EH (cell line): Measurements from ENCODE around the gene DDX1.

Experiments used
- DNase-seq: peaks from one replicate; pipeline ENCODE4 v3.0.0-alpha.2; 2015; ENCODE audit warnings: low read depth

The DDX1 gene

DNA sequence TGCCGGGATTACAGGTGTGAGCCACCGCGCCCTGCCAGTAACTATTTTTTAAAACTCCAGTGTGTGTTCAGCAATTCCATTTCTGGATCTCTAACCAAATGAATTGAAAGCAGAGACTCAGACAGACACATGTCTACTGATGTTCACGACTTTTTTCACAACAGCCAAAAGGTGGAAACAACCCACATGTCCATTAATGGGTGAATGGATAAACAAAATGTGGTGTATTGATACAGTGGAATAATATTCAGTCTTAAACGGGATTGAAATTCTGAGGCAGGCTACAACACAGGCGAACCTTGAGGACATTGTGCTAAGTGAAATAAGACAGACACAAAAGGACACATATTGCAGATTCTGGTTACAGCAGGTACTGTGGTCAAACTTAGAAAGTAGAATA, 55.0 kb downstream of the DDX1 start:
- no peak for DNase-seq

DNA sequence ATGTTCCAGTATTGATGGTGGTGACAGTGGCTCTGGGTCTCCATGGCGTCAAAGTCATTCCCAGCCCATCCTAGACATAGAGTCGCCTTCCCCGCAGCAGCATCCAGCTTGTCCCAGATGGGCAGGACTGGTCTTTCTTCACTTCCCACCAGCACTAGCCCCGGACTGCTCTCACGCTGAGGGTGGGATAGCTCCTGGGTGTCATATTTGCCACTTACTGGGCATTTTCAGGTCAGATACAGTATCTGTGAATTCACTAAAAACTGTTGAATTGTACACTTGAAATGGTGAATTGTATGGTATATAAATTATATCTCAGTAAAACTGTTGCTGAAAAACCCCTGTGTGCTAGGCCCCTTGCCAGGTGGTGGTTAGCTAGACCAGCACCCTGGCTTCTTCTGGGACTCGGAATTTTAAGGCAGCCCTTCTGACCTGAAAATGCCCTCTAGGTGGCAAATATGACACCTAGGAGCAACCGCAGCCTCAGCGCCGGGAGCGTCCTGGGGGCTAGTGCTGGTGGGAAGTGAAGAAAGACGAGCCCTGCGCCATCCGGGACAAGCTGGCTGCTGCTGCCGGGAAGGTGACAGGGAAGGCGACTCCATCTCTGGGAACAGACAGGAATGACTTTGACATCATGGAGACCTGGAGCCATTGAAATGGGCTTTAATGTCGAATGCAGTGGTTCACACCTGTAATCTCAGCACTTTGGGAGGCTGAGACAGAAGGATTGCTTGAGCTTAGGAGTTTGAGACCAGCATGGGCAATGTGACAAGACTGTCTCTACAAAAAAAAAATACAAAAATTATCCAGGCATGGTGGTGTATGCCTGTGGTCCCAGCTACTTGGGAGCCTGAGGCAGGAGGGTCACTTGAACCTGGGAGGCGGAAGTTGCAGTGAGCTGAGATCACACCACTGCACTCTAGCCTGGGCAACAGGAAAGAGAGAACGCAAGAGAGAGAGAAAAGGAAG, 56.2 kb downstream of the DDX1 start:
- DNase-seq, result no peak

GRCh38 chr2:15648593-15649525, 57.2 kb downstream of the DDX1 start:
- DNase-seq, result no peak

GRCh38 chr2:15649561-15650255, 58.0 kb downstream of the DDX1 start:
- DNase-seq, result no peak

- DNase-seq, result no peak
Observed at GRCh38 chr2:15650616-15651366, 59.1 kb downstream of the DDX1 start.

GRCh38 chr2:15651367-15651727, 59.7 kb downstream of the DDX1 start:
- DNase-seq, result no peak

GRCh38 chr2:15652252-15652651, 60.6 kb downstream of the DDX1 start:
- no peak for DNase-seq

GRCh38 chr2:15652801-15653200, 61.1 kb downstream of the DDX1 start:
- no peak for DNase-seq

DNA sequence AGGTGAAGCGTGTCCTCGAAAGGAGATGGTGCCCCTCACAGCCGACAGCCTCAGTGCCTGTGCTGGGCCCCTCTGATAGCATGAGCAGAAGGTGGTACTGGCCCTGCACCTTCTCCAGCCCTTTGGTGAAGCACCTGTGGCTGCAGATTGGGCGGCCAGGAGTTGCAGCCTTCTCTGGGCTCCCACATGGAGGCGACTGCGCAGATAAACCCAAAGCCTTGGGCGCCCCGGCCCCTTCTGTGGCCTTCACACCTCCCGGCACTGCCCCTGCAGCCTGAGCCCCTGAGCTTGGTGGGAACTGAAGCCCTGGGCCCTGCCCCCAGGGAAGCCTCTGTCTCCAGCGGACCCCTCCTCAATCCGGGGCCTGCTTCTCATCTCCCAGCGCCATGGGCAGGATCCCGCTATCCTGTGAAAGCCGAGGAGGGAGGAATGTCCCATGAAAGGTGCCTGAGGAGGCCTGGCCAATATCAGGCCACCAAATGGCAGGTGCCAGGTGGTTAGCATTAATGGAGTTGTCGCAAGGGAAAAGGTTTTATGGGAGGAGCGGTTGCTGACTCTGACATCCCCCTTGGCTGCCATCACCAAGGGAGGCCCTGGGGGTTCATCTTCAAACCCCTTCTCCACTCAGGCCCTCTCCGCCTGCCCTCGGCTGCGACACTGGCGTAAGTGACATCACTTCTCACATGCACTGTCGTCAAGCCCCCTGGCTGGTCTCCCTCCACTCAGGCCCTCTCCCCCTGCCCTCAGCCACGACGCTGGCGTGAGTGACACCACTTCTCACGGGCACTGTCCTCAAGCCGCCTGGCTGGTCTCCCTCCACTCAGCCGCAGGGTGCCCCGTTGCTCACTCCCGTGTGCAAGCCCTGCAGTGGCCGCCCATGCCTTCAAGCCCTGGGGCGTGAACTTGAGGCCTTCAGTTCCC, 62.4 kb downstream of the DDX1 start:
- no peak for DNase-seq

DNA sequence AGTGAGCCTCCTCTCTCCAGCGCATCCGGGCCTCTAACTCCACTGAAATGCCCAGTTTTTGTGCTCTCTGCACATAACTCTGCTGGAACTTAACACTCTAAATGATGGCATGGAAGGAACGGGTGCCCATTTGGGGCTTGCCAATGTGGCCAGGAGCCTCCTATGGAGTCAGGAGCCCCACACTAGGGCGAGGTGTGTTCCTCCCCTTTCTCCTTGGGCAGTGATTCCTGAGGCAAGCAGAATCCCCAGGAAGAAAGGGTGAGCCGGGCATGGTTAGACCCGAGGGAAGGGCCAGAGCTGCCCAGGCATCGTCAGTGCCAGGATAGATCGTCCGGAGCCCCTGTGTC, 63.0 kb downstream of the DDX1 start:
- DNase-seq, result no peak

DNA sequence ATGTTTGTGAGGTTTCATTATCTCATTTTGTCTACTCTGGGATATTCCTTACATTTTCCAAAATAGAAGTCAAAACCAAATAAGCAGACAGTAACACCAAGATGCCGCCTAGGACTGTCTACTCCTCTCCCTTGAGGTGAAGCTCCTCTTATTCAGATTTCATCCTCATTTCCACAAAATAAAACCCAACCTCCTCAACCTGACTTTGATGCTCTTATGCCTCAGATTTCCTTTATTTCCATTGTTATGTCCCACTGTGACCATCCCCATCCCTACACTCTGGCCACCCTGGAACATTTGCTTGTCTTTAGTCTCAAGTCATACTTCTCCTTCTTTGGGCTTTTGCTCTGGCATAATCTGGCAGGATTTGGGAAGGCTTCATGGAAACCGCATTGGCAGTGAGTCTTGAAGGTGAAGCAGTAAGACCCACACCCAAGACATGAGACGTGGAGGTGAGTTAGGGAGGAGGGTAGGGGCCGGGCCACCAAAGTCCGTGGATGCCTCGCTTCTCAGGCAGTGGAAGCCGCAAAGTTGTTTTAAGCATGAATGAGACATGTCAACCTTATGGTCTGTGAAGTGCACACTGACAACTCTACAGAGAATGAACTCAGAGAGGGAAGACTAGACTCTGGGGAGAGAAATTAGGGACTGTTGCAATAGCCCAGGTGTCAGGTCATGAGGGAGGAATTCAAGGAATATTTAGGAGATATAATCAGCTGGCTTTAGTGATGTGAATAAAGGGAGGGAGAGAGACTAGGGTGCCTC, 63.6 kb downstream of the DDX1 start:
- no peak for DNase-seq

- DNase-seq, result no peak
Observed at GRCh38 chr2:15656090-15656489, 64.4 kb downstream of the DDX1 start.

DNA sequence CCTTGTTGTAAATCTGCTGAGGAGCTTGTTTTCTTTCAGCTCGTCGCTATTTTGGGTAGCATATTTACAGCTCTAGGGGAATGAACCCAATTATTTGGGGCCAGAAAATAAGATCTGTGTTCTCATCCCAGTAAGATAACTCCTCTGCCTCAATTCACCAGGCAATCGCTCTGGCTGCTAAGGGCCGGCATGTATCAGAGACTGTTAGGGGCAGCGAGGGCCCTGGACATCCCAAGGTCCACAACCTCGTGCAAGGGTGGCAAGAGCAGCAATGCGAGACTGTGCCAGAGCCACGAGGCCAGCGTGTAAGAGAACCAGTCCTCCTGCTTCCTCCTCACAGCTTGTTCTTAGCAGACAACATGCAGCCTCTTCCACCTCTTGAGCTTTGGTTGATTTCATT, 66.1 kb downstream of the DDX1 start:
- DNase-seq, result no peak

DNA sequence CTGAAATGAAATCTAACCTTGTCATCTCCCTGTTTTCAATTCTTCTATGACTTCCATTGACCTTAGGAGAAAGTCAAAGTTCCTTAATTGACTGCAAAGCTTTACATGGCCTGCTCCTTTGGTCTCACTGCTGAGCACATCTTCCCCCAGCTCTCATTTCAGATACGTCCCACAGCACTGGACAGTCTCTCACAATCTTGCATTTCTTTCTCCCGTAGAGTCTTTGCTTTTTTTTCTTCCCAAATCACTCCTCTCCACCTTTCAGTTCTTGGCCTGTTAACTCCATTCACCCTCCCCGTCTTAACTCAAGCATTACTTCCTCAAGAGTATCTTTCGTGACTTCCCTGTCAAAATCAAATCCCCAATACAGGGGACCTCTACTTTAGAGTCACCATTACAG, 67.2 kb downstream of the DDX1 start:
- DNase-seq, result no peak

GRCh38 chr2:15660491-15661294, 69.0 kb downstream of the DDX1 start:
- no peak for DNase-seq

- DNase-seq, result no peak
Observed at GRCh38 chr2:15661295-15661569, 69.6 kb downstream of the DDX1 start.

- DNase-seq, result no peak
Observed at GRCh38 chr2:15662026-15662425, 70.4 kb downstream of the DDX1 start.

DNA sequence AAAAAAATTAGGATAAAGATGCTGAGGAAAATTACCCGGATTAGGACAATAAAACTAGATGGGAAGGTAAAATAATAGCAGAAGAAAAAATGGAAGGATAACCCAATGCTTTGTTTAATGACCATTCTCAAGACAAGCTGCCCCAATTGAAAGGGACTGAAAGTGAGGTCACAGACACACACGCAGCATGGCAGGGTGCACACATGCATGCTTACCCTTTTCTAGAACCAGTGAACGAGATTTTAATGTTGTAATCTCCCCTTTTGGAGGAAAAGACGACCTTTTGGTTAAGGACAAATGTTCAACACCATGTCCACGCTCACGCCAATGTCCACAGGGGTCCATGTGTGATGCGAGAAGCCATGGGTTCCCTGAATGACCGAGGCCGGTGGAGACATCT, 70.9 kb downstream of the DDX1 start:
- no peak for DNase-seq

GRCh38 chr2:15663802-15664201, 72.1 kb downstream of the DDX1 start:
- DNase-seq, result no peak
